Stimulated activated CD4-positive, alpha-beta T cell treated with anti-CD3 and anti-CD28 coated beads, Interleukin-15, amount 100 ng/mL, for 24 hours (primary cell): ENCODE measurements around the gene LZIC.

ENCODE experiments used
- DNase-seq: peaks from one replicate; pipeline ENCODE4 v3.0.0-alpha.2; 2020

LZIC gene

DNA sequence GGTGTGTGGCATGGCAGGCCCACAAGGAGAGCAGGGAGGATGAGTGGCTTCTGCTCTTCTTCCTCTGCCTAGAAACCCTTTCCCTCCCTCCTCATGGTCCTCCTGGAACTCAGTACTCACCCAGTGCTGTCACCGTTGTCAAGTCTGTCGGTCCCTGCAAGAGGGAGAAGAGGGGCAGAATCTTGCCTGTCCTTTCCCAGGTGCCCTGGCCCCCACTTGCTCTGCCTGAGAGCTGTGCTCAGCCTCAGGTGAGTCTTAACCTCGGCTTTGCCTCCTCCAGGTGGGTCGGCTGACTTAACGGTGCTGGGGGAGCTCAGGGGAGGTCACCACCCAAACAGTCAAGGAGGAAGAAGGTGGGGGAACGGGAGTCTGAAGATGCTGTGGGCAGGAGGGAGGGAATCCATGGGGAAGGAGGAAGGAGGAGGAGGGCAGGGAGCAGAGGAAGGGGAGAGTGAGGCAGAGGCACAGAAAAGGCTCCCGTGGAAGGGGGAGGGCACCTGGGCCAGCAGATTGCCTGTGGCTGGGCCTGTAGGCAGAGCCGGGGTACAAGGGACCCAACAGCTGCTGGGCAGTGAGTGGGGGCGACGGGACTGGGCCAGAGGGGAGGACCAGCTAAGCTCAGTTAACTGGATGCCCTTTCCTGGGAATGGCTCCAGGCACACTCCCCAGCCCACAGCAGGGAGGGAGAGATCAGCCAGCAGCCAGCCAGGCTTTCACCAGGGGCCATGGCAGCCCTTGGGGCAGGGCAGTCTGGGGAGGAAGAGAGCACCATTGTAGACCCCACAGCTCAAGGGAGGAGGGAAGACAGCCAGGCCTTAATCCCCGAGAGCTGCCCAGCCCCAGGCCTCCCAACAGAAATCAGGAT, 59.4 kb downstream of the LZIC start:
- no peak for DNase-seq

DNA sequence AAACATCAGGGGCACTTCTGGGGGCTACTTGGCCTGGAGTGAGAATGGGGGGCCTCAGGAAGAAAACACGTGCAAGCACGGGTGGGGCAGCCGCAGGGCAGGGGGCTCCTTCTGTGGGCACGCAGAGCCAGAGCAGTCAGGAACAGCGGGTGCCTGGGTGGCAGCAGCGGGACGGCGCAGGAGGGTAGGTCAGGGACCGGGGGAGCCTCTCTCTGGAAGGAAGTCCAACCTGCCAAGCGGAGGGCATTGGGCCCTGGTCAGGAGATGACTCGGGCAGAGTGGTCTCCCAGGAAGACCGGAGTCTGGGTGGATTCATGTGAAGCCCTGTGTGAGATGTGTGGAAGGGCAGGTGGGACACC, 60.3 kb downstream of the LZIC start:
- no peak for DNase-seq

GRCh38 chr1:9882296-9882944, 60.8 kb downstream of the LZIC start:
- DNase-seq, result no peak

DNA sequence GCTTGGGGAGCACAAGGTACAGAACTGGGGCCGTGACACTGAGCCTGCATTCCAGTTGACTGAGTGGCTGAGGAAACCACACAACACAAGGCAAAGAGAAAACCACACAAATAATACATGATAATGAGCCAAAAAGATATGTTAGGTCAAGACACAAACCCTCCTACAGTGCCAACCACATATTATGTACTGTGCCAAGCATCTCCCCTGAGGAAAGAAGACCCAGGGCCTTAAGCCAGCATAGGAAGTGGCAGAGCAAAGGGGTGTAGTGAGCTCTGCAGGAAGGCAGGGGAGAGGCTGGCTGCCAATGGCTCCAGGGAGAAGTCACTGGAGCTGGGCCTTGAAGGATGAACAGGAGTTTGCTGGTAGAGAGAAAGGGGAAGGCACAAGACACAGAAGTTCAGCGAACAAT, 61.3 kb downstream of the LZIC start:
- DNase-seq, result no peak
